Sciatic nerve (tissue), 2 donors: ENCODE measurements around the gene PLOD1. TPM values are rescaled to one million over a fixed set of nuclear protein-coding genes. Genes with fewer than 3 reads are reported as not detected.
"Not testable (repeated sequence)": the region's sequence is repeated elsewhere in the genome, so short reads cannot be mapped to it uniquely, and the experiment has no call there.

Experiments
- ATAC-seq: fragments of 200-7000 bp; cut with Tn5 transposase; one replicate; pipeline ENCODE4 v1.9.1; 2020; ENCODE audit warnings: mild to moderate bottlenecking, moderate library complexity
- DNase-seq: peaks from one replicate; pipeline ENCODE4 v3.0.0-alpha.2; 2020; ENCODE audit warnings: low spot score
- intact Hi-C: fragments of 100-400 bp; cut with DNase I; formaldehyde crosslinking; loops from one replicate; pipeline ENCODE4 v1.14.2; 2022
- total RNA-seq: library from RNA; stranded (reverse); fragmentation: NEBNext Ultra II Directional; extraction: Animal tissue kit (Norgen Biotek cat#: 25700); gene quantifications from one replicate; pipeline ENCODE4 v1.2.1, GENCODE V29; 2021
- donor health status: DM: no; HTN: no; CAD: no.
- donor health status: DM: no; HTN: no; CAD: no.

PLOD1 gene
- 60.7 TPM for total RNA-seq

GRCh38 chr1:11934302-11935056 is at the start of gene PLOD1:
Gene PLOD1 (plus strand): TSS chr1:11934717. CDS start chr1:11934780, 63 bp downstream.
- intact Hi-C loops = no loop called here
- DNase-seq (peak; percentile 94), ATAC-seq (peak; percentile 94)

DNA sequence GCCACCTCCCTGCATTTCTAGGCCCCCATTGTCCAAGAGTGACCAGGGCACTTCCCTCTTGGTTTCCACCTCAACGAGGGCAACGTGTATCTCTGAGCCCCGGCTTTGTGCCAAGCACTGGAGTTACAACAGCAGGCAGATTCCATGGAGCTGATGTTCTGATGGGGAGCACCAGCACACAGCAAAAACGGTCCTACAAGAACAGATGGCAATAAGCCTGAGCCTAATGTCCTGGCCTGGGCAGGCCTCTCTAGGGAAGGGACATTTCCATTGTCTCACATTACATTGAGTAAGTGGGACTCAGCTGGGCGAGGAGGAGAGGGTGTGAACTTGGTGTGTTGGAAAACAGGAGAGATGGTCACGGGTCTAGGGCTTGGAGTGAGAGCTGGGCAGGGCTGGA is 48.6 kb upstream of the PLOD1 start:
- intact Hi-C loops = no loop called here
- ATAC-seq (no peak), DNase-seq (no peak)

DNA sequence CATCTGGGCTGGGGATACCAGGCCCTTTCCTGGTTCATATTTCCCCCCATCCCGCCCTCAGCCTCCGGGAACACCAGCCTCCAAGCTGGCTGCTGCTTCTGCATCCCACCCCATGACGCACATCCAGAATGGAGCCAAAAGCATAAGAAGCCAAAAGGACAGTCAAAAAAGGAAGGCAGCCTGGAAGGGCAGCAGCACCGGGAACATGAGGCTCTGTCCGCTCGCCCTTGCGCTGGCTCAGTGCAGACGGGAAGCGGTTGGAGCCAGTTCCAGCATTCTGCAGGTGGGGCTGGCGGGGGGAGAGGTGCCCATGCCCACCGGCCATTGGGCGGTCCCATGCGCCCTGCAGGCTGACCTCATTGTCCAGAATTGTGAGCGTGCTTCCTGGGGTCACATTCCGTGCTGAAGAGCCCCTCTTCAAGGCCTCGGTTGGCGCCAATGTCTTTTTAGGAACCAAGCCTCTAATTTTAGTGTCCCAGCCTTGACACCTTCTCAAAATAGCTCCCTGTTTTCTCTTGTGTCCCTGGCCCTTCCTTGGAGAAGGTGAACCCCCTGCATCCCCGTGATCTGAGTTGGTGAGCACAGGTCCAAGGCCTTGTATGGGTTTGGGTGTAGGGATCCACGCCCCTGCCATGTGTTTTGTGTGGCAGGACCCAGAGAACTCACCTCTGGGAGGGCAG is 47.4 kb upstream of the PLOD1 start:
- DNase-seq (no peak), ATAC-seq (peak; percentile 36)
- intact Hi-C loops = no loop called here

DNA sequence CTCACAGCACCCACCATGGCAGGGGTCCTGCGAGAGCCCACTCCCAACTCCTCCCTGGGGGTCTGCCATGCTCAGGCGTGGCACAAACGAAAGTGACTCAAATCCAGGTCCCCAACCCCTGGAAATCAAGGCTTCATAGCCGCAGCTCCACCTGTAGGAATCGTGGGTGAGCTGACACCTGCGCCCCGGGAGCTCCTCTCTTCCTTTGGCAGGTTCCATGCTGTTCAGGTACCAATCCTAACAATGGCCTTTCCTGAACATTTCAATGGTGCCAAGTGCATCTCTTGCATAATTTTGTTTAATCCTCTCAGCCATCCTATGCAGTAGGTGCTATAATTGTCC is 46.9 kb upstream of the PLOD1 start:
- no peak for DNase-seq
- no peak for ATAC-seq
- intact Hi-C loops = no loop called here

GRCh38 chr1:11888206-11888876 is 46.2 kb upstream of the PLOD1 start:
- DNase-seq (no peak), ATAC-seq (no peak)
- intact Hi-C loops = no loop called here

GRCh38 chr1:11888877-11889208 is 45.7 kb upstream of the PLOD1 start:
- intact Hi-C loops = no loop called here
- DNase-seq (no peak), ATAC-seq (no peak)

GRCh38 chr1:11891433-11892186 is 42.9 kb upstream of the PLOD1 start:
- ATAC-seq (no peak), DNase-seq (no peak)
- intact Hi-C loops = no loop called here

DNA sequence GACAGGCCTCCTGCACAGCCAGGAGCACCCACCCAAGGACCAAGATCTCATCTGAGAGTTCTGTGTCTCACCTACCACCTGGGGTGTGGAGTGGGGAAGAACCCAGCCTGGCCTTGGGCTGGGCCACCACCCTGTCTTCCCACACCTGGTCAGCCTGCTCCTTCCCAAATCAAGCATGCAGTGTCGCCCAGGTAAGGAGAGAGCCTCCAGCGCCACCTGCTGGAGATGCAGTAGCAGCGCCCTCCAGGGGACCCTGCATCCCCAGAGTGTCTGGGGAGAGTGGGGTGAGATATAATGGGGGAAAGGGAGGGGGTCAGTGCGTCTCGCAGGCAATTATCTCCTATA is 40.6 kb upstream of the PLOD1 start:
- ATAC-seq (peak; percentile 78), DNase-seq (peak; percentile 77)
- intact Hi-C loops = no loop called here

DNA sequence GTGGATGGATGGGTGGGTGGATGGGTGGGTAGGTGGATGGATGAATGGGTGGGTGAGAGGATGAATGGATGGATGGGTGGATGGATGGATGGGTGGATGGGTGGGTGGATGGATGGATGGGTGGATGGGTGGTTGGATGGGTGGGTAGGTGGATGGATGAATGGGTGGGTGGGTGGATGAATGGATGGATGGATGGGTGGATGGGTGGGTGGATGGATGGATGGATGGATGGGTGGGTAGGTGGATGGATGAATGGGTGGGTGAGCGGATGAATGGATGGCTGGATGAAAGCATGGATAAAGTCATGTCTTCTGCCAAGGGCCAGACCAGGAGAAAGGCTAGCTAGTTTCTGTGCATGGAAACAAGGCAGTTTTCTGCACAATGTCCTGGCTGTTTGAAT is 40.0 kb upstream of the PLOD1 start:
- ATAC-seq, intact Hi-C loops, DNase-seq: not testable (repeated sequence)

DNA sequence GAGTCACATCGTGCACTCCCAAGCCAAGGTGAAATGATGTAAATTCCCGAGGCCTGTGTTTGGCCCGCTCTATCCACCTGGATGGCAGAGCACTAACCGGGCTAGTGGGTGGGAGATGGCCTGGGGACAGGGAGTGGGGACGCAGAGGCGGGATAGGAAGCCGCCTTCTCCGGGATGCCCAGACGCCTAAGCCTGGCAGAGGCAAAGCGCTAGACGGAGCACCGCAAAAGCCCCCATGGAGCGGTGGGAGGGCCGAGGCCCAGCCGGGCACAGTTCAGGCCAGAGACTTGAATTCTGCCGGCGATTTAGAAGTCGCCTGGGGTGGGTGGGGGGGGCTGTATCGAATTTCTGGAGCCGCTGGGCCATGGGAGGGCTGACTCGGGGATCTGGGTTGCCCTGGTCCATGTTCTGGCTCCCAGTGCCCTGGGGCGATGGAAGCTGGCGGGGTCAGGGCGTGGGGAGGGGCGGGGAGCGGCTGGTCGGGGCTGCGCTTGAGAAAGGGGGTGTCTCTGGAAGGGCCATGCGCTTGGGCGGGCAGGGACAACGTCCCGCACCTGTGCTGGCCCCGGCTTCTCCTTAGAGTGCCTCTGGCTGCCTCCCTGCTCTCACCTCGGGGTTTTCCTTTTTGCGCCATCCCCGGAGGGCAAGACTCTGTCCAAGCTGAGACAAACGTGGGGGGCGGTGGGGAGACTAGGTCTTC is 36.3 kb upstream of the PLOD1 start:
- ATAC-seq (no peak), DNase-seq (no peak)
- intact Hi-C loops = no loop called here

GRCh38 chr1:11898831-11899467 is 35.6 kb upstream of the PLOD1 start:
- ATAC-seq (peak; percentile 28), DNase-seq (no peak)
- intact Hi-C loops = no loop called here

DNA sequence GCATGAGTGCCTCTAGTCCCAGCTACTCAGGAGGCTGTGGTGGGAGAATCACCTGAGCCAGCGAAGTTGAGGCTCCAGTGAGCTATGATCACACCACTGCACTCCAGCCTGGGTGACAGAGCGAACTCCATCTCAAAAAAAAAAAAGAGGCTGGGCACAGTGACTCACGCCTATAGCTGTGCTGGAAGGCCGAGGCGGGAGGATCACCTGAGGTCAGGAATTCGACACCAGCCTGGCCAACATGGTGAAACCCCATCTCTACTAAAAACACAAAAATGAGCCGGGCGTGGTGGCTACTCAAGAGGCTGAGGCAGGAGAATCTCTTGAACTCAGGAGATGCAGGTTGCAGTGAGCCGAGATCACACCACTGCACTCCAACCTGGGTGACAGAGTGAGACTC is 33.1 kb upstream of the PLOD1 start:
- intact Hi-C loops, DNase-seq, ATAC-seq: not testable (repeated sequence)

- no peak for ATAC-seq
- DNase-seq = no peak
- intact Hi-C loops = no loop called here
Observed at GRCh38 chr1:11903210-11903609, 31.3 kb upstream of the PLOD1 start.

DNA sequence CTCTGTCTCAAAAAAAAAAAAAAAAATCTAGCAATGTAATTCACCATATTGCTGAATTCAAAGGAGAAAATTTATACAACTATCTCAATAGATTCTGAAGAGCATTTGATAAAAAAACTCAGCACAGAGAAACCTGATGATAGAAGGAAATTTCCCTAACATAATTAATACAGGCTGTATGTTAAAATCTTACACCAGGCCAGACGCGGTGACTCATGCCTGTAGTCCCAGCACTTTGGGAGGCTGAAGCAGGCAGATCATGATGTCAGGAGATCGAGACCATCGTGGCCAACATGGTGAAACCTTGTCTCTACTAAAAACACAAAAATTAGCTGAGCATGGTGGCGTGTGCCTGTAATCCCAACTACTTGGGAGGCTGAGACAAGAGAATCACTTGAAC is 30.4 kb upstream of the PLOD1 start:
- intact Hi-C loops, DNase-seq, ATAC-seq: not testable (repeated sequence)

- ATAC-seq = no peak
- intact Hi-C loops = loop anchor here (5.0 kb wide), 1 partner anchor 68 kb away; no protein-coding TSS in a partner anchor
Observed at GRCh38 chr1:11904978-11905377, 29.5 kb upstream of the PLOD1 start.

DNA sequence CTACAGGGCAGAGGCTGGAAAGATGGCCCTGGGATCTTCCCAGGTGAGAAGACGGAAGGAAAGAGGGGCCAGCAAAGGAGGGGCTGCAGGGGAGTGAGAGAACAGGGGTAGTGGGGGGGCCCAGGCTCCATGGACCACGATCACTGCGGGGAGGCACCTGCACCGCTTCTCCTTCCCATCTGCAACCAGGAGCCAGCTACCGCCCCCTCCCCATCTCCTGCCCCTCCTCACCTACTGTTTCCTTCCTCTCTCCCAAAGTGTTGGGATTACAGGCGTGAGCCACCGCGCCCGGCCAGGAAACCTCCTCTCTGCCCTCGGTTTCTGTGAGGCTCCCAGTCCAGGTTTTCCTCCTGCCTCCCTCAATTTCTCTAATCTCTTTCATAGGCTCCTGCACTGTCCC is 27.6 kb upstream of the PLOD1 start:
- ATAC-seq (no peak), DNase-seq (no peak)
- intact Hi-C loops = loop anchor here (5.0 kb wide), 1 partner anchor 70 kb away; no protein-coding TSS in a partner anchor

More at GRCh38 chr1:11904978-11905377, 29.5 kb upstream of the PLOD1 start:
- no peak for DNase-seq

DNA sequence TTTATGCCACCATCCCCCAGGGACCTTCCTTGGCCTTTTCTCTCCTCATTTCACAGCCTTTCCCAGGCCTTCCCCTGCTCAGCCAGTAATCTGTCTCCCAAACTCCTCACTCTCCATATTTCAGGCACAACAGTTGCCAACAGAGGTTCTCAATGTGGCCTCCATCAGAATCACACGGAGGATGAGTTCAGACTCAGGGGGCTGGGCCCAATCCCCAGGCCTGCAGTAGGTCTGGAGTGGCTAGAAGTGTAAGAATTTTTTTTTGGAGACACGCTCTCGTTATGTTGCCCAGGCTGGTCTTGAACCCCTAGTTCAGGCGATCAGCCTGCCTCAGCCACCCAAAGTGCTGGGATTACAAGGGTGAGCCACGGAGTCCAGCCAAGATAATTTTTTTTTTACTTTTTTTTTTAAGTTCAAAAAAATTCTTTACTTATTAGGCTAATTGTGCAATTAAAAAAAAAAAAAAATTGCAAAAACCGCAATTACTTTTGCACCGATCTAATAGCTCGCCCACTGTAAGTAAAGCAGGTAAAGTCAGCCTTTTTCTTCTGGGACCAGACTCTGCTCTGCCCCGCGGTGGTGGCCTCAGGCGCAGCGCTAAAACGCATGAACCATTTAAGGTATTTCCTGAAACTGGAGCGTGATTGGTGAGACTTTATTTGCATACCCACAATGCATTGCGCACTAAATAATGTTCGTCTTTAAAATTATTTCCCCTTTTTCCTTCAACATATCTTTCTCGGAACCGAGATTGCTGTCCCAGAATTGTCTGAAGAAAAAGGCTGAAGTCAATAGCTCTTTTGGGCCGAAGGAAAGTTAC is 27.0 kb upstream of the PLOD1 start:
- DNase-seq (peak; percentile 93), ATAC-seq (peak; percentile 93)
- intact Hi-C loops = loop anchor here (5.0 kb wide), 1 partner anchor 70 kb away; no protein-coding TSS in a partner anchor
